B cell (primary cell): ENCODE measurements around the gene SNX19. TPM values are rescaled to one million over a fixed set of nuclear protein-coding genes. Genes with fewer than 3 reads are reported as not detected.

Experiments used
- ATAC-seq: fragments of 200-7000 bp; cut with Tn5 transposase; one replicate; pipeline ENCODE4 v1.10.0; 2021; ENCODE audit warnings: low read depth, mild to moderate bottlenecking, moderate number of reproducible peaks, moderate library complexity
- CTCF ChIA-PET: fragments of 350-600 bp; sonication (Branson Sonifier 250); formaldehyde crosslinking; loops from one replicate; lab custom pipeline; 2021; ENCODE audit warnings: antibody characterized with exemption, inconsistent platforms; lab: Charles Lee
- POLR2A ChIA-PET: fragments of 350-600 bp; sonication (Branson Sonifier 250); formaldehyde crosslinking; loops from one replicate; lab custom pipeline; 2021; ENCODE audit warnings: antibody characterized with exemption; lab: Charles Lee
- DNase-seq: peaks from one replicate; pipeline ENCODE4 v3.0.0; 2013
- H2AFZ ChIP-seq: 2 replicates; pipeline ENCODE4 v1.6.1; 2012; ENCODE audit warnings: mild to moderate bottlenecking, low read depth, low read length; ENCODE audit not compliant: insufficient read depth, poor library complexity, severe bottlenecking
- H3K27ac ChIP-seq, 2 donors: 1 replicate in 1 of 2; 2 replicates in 1 of 2; pipeline ENCODE4 v1.5.1; 2012 to 2013; ENCODE audit warnings: low read length in 2 of 2, mild to moderate bottlenecking in 2 of 2, moderate library complexity in 1 of 2
- H3K27me3 ChIP-seq, 4 experiments: fragments of 200-600 bp in 1 of 4; sonication (generic) in 1 of 4; replicated peaks in 1 of 4; 1 replicate in 2 of 4; 2 replicates in 2 of 4; pipeline versions ENCODE4 v1.6.1 to v1.7.0; 2013 to 2016; ENCODE audit warnings: low read length in 3 of 4, mild to moderate bottlenecking in 2 of 4, mixed read lengths in 1 of 4, moderate library complexity in 1 of 4; ENCODE audit not compliant: insufficient read depth in 4 of 4, control insufficient read depth in 3 of 4; ENCODE audit errors: control extremely low read depth in 1 of 4
- H3K36me3 ChIP-seq, 2 experiments: replicated peaks in 1 of 2; 1 replicate in 1 of 2; 2 replicates in 1 of 2; pipeline versions ENCODE4 v1.6.1 to v1.7.1; 2013; ENCODE audit warnings: low read length in 1 of 2; ENCODE audit not compliant: insufficient read depth in 2 of 2, control insufficient read depth in 1 of 2; ENCODE audit errors: control extremely low read depth in 1 of 2, extremely low read depth in 1 of 2
- H3K4me1 ChIP-seq, 2 donors: fragments of 200-600 bp in 1 of 2; sonication (generic) in 1 of 2; 1 replicate in 1 of 2; 2 replicates in 1 of 2; pipeline versions ENCODE4 v1.5.1 to v1.6.1; 2013 to 2017; ENCODE audit warnings: low read length in 2 of 2; ENCODE audit not compliant: control insufficient read depth in 2 of 2, insufficient read depth in 2 of 2
- H3K4me2 ChIP-seq: replicated peaks from 2 replicates; pipeline ENCODE3; 2012; ENCODE audit warnings: mild to moderate bottlenecking, low read depth, low read length; ENCODE audit not compliant: poor library complexity, severe bottlenecking
- H3K4me3 ChIP-seq, 5 experiments: fragments of 200-600 bp in 1 of 5; sonication (generic) in 1 of 5; 1 replicate in 3 of 5; 2 replicates in 2 of 5; pipeline versions ENCODE4 v1.5.1 to v1.7.0; 2011 to 2016; ENCODE audit warnings: low read length in 4 of 5, mild to moderate bottlenecking in 4 of 5, low read depth in 2 of 5, control low read depth in 1 of 5, moderate library complexity in 1 of 5; ENCODE audit not compliant: insufficient read depth in 1 of 5; ENCODE audit errors: control extremely low read depth in 1 of 5, extremely low read depth in 1 of 5
- H3K79me2 ChIP-seq: fragments of 200-600 bp; sonication (generic); one replicate; pipeline ENCODE4 v1.6.0; 2016; ENCODE audit warnings: low read length; ENCODE audit not compliant: control insufficient read depth, insufficient read depth
- H3K9ac ChIP-seq: fragments of 200-600 bp; sonication (generic); 2 replicates; pipeline ENCODE4 v1.6.1; 2017; ENCODE audit warnings: mild to moderate bottlenecking, low read length, moderate library complexity
- H3K9me3 ChIP-seq, 3 donors: one replicate each; pipeline versions ENCODE4 v1.6.1 to v1.7.1; 2013; ENCODE audit warnings: low read length in 2 of 3; ENCODE audit not compliant: control insufficient read depth in 2 of 3, insufficient read depth in 1 of 3; ENCODE audit errors: control extremely low read depth in 1 of 3
- H4K20me1 ChIP-seq: 2 replicates; pipeline ENCODE4 v1.6.0; 2012; ENCODE audit warnings: mild to moderate bottlenecking, low read length; ENCODE audit not compliant: insufficient read depth, control insufficient read depth, poor library complexity, severe bottlenecking
- H3K27ac Mint-ChIP-seq: one replicate; pipeline ENCODE4 v1.8.0; 2021; ENCODE audit warnings: mixed read lengths
- H3K27me3 Mint-ChIP-seq: one replicate; pipeline ENCODE4 v1.8.0; 2021; ENCODE audit warnings: mixed read lengths
- H3K4me1 Mint-ChIP-seq: one replicate; pipeline ENCODE4 v1.8.0; 2021; ENCODE audit warnings: mixed read lengths
- H3K4me3 Mint-ChIP-seq: one replicate; pipeline ENCODE4 v1.8.0; 2021; ENCODE audit warnings: mixed read lengths
- H3K9me3 Mint-ChIP-seq: one replicate; pipeline ENCODE4 v1.8.0; 2022; ENCODE audit warnings: mixed read lengths; ENCODE audit not compliant: insufficient read depth
- EZH2 ChIP-seq: IDR thresholded peaks from 2 replicates; pipeline ENCODE4 v1.6.1; 2012; ENCODE audit warnings: borderline replicate concordance, low read depth, mild to moderate bottlenecking, moderate library complexity, low read length; ENCODE audit not compliant: insufficient read depth, poor library complexity, severe bottlenecking
- WGBS: methylation state at CpG from one replicate; pipeline ENCODE4 v1.1.5; 2013; ENCODE audit warnings: missing lambda C conversion rate; ENCODE audit not compliant: insufficient coverage; 5-methylcytosine and 5-hydroxymethylcytosine counted together
- intact Hi-C: fragments of 100-400 bp; cut with micrococcal nuclease; formaldehyde crosslinking; loops from one replicate; pipeline ENCODE4 v1.10.0; 2022
- polyA plus RNA-seq: library from polyadenylated mRNA; depleted of rRNA; stranded (reverse); fragments of >200 nt; gene quantifications from 2 replicates; pipeline ENCODE4 v1.2.3, GENCODE V29; 2012
- total RNA-seq, 2 donors: library from RNA; stranded (reverse); fragments of 120-200 nt in 1 of 2; gene quantifications; 1 replicate in 1 of 2; 2 replicates in 1 of 2; pipeline versions ENCODE4 v1.2.3 to v1.2.4, GENCODE V29; 2013 to 2022
- TF ChIP-seq, protein P1 (sequence below): fragments of 200-600 bp; IDR thresholded peaks from one replicate; pipeline ENCODE4 v1.8.0; 2022; ENCODE audit warnings: antibody characterized with exemption, mild to moderate bottlenecking

The SNX19 gene
- total and polyA plus RNA-seq, 2 donors (not counting 1 experiment from before 2014, with no cell fraction given) = 24.2 to 74.0 TPM

DNA sequence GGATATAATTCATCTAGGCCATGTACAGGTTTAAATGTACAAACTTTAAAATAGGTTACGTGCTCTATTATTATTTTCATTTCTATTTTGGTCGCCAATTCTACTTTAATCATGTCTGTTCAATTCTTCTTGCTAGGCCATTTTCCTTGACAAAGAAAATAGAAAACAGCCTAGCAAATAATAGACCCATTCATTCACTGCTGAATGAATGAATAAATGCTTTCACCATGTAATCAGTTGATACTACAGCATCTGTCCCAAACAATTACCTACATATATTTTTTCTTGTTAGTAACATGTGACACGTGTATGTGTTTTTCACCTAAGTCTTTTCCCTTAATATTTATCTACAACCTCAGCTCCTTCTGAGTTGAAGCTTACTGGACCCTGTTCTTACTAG lies 27.5 kb downstream of the SNX19 start:
- Histone ChIP-seq H3K36me3 (peaks cover 0 to 37% of the 10 kb centered on the region in 2 experiments), H3K4me1 (no peaks in the 10 kb centered on the region), H3K9me3 (no peaks in the 10 kb centered on the region), H3K79me2 (no peaks in the 10 kb centered on the region), H3K4me2 (no peak overlapping the region), H3K27ac (no peak overlapping the region), H3K9ac (no peak overlapping the region), H3K4me3 (no peak overlapping the region), H4K20me1 (no peaks in the 10 kb centered on the region), H3K27me3 (no peaks in the 10 kb centered on the region), H2AFZ (no peak overlapping the region)
- DNase-seq (no peak), ATAC-seq (no peak)
- TF ChIP-seq EZH2 = no peak
- TF ChIP-seq, protein P1, sequence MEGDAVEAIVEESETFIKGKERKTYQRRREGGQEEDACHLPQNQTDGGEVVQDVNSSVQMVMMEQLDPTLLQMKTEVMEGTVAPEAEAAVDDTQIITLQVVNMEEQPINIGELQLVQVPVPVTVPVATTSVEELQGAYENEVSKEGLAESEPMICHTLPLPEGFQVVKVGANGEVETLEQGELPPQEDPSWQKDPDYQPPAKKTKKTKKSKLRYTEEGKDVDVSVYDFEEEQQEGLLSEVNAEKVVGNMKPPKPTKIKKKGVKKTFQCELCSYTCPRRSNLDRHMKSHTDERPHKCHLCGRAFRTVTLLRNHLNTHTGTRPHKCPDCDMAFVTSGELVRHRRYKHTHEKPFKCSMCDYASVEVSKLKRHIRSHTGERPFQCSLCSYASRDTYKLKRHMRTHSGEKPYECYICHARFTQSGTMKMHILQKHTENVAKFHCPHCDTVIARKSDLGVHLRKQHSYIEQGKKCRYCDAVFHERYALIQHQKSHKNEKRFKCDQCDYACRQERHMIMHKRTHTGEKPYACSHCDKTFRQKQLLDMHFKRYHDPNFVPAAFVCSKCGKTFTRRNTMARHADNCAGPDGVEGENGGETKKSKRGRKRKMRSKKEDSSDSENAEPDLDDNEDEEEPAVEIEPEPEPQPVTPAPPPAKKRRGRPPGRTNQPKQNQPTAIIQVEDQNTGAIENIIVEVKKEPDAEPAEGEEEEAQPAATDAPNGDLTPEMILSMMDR = no peak
- intact Hi-C loops = no loop called here
- H3K9me3 Mint-ChIP-seq = no peaks in the 10 kb centered on the region
- ChIA-PET POLR2A (no interaction called here), CTCF (interaction anchor here (1.1 kb wide), 1 partner anchor 30 kb away, joined by 4 read pairs; no protein-coding TSS in a partner anchor)
- no peaks in the 10 kb centered on the region for H3K4me1 Mint-ChIP-seq
- no peaks in the 10 kb centered on the region for H3K27me3 Mint-ChIP-seq
- H3K4me3 Mint-ChIP-seq = no peak overlapping the region
- WGBS = no CpG with 5 or more reads among the region's 3 CpGs
- H3K27ac Mint-ChIP-seq = no peak overlapping the region

DNA sequence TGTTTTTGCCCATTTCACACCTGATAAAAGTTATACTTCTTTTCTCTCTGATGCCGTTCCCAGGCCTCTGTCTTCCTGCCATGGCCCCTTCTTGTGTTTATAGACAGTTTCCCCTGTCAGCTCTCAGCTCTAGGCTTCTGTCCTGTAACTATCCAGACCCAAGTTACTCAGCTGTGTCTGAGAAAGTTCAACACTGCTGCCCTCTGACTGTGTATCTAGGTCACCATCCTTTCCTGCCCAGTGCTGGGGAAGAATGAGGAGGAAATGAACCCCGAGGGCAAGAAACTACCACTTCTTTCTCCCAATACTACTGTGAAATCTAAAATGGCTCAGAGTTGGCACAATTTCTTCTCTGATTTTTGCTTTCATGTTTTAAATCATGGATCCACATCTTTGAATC lies 29.6 kb downstream of the SNX19 start:
- no peaks in the 10 kb centered on the region for H3K79me2 ChIP-seq
- no peak overlapping the region for H2AFZ ChIP-seq
- ChIA-PET POLR2A (no interaction called here), CTCF (no interaction called here)
- H3K27ac Mint-ChIP-seq = no peak overlapping the region
- no peak for ATAC-seq
- H3K9me3 ChIP-seq = no peaks in the 10 kb centered on the region
- H3K4me2 ChIP-seq = no peak overlapping the region
- H3K27ac ChIP-seq = no peak overlapping the region
- no peak overlapping the region for H3K9ac ChIP-seq
- H3K27me3 ChIP-seq = no peaks in the 10 kb centered on the region
- no peak overlapping the region for H3K4me3 ChIP-seq
- intact Hi-C loops = no loop called here
- no peak for DNase-seq
- WGBS = 100% methylated on average over 1 of the region's 2 CpGs
- H3K4me1 Mint-ChIP-seq = no peaks in the 10 kb centered on the region
- no peak overlapping the region for H3K4me3 Mint-ChIP-seq
- H3K36me3 ChIP-seq = peaks cover 0 to 40% of the 10 kb centered on the region in 2 experiments
- H3K9me3 Mint-ChIP-seq = no peaks in the 10 kb centered on the region
- no peaks in the 10 kb centered on the region for H4K20me1 ChIP-seq
- no peaks in the 10 kb centered on the region for H3K27me3 Mint-ChIP-seq
- TF ChIP-seq EZH2 = no peak
- TF ChIP-seq, protein P1 = no peak
- no peaks in the 10 kb centered on the region for H3K4me1 ChIP-seq
